Colonic mucosa (tissue), 4 donors: ENCODE data around the gene ATOSA. TPM values are rescaled to one million over a fixed set of nuclear protein-coding genes. Genes with fewer than 3 reads are reported as not detected.

ENCODE experiments used
- DNase-seq: peaks from one replicate; pipeline ENCODE4 v3.0.0-alpha.2; 2020
- H3K27ac ChIP-seq: fragments of 200-600 bp; one replicate; pipeline ENCODE4 v1.8.0; 2021
- H3K27me3 ChIP-seq: fragments of 200-600 bp; one replicate; pipeline ENCODE4 v1.8.0; 2021
- H3K36me3 ChIP-seq: fragments of 200-600 bp; one replicate; pipeline ENCODE4 v1.8.0; 2021
- H3K4me1 ChIP-seq: fragments of 200-600 bp; one replicate; pipeline ENCODE4 v1.8.0; 2021; ENCODE audit warnings: mild to moderate bottlenecking
- H3K4me3 ChIP-seq: fragments of 200-600 bp; one replicate; pipeline ENCODE4 v1.8.0; 2021
- H3K9ac ChIP-seq, 2 donors: one replicate each; pipeline ENCODE4 v1.7.0; 2013; ENCODE audit warnings: control low read depth in 2 of 2, low read depth in 2 of 2, low read length in 2 of 2
- H3K9me3 ChIP-seq: fragments of 200-600 bp; one replicate; pipeline ENCODE4 v1.8.0; 2021
- intact Hi-C: fragments of 100-400 bp; cut with DNase I; formaldehyde crosslinking; loops from one replicate; pipeline ENCODE4 v1.14.1; 2022
- total RNA-seq, 2 donors: library from RNA; stranded (reverse); fragmentation: NEBNext Ultra II Directional in 1 of 2; extraction: Animal tissue kit (Norgen Biotek cat#: 25700) in 1 of 2; gene quantifications; one replicate each; pipeline ENCODE4 v1.2.1, GENCODE V29; 2021
- TF ChIP-seq, protein P1 (sequence below): fragments of 200-600 bp; IDR thresholded peaks from one replicate; pipeline ENCODE4 v1.8.0; 2022; ENCODE audit warnings: antibody characterized with exemption, mild to moderate bottlenecking
- donor health status: healthy.
- donor health status: DM: no; HTN: no; CAD: no.
- donor health status: DM: no; HTN: no; CAD: no.

Gene ATOSA
- total RNA-seq, 2 donors from 2014 or later = 29.6 to 34.5 TPM

DNA sequence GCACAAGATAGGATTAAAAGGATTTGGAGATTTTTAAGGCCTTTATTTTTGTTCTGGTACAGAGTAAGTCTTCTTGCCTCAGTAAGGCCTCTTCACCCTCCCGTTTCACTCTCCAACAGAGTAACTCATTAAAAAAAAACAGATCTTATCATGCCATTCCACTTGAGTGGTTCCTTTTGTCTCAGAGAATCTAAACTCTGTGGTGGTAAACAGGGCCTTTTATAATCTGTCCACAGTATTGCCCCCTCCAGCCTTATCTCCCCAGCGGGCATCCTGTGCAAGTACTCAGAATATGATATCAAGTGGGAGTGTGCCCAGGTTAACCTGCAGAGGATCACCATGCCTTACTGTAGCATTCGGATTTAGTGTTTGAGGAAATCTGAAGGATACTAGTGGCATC is 20.3 kb upstream of the ATOSA start:
- no peaks in the 10 kb centered on the region for H3K9me3 ChIP-seq
- TF ChIP-seq, protein P1, sequence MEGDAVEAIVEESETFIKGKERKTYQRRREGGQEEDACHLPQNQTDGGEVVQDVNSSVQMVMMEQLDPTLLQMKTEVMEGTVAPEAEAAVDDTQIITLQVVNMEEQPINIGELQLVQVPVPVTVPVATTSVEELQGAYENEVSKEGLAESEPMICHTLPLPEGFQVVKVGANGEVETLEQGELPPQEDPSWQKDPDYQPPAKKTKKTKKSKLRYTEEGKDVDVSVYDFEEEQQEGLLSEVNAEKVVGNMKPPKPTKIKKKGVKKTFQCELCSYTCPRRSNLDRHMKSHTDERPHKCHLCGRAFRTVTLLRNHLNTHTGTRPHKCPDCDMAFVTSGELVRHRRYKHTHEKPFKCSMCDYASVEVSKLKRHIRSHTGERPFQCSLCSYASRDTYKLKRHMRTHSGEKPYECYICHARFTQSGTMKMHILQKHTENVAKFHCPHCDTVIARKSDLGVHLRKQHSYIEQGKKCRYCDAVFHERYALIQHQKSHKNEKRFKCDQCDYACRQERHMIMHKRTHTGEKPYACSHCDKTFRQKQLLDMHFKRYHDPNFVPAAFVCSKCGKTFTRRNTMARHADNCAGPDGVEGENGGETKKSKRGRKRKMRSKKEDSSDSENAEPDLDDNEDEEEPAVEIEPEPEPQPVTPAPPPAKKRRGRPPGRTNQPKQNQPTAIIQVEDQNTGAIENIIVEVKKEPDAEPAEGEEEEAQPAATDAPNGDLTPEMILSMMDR = no peak
- no peak overlapping the region for H3K27ac ChIP-seq
- DNase-seq = no peak
- H3K4me3 ChIP-seq = no peak overlapping the region
- H3K36me3 ChIP-seq = no peaks in the 10 kb centered on the region
- H3K4me1 ChIP-seq = no peaks in the 10 kb centered on the region
- H3K9ac ChIP-seq = no peak overlapping the region
- intact Hi-C loops = no loop called here
- H3K27me3 ChIP-seq = no peaks in the 10 kb centered on the region

DNA sequence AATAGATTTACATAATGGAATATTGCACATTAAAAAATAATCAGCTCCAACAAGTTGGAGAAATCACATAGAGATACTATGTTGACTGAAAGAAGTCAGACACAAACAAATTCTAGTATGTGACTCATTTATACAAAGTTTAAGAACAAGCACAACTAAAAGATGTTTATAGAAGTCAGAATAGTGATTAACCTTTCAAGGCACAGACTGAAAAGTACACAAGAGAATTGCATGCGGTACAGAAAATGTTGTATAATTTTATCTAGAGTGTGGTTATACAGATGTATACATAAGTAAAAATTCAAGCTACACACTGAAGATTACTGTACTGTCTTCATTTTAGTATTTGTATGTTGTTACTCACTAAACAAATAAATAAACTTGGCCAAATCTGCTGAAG is 19.3 kb upstream of the ATOSA start:
- H3K4me1 ChIP-seq = no peaks in the 10 kb centered on the region
- H3K36me3 ChIP-seq = no peaks in the 10 kb centered on the region
- TF ChIP-seq, protein P1 = no peak
- no peak overlapping the region for H3K4me3 ChIP-seq
- H3K9me3 ChIP-seq = no peaks in the 10 kb centered on the region
- no peaks in the 10 kb centered on the region for H3K27me3 ChIP-seq
- no peak overlapping the region for H3K9ac ChIP-seq
- intact Hi-C loops = no loop called here
- no peak overlapping the region for H3K27ac ChIP-seq
- no peak for DNase-seq

DNA sequence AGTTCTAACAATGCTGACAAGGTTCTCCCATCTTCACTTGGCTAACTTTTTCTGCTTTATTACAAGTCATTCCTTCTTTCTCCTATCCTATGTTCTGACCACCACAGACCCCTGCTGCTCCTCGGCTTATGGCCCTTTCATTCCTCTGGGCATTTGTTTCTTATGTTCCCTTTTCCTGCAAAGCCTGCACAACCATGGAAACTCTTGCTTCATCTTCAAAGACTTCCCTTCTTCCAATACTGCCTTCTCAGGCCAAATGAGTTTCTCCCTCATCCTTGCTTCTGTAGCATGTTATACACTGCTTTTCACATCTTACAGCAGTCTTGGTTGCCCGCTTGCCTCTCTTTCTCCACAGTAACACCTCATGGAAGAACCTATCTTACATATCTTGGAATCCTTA is 17.9 kb upstream of the ATOSA start:
- intact Hi-C loops = no loop called here
- Histone ChIP-seq H3K9ac (no peak overlapping the region), H3K4me3 (no peak overlapping the region), H3K27ac (no peak overlapping the region), H3K36me3 (no peaks in the 10 kb centered on the region), H3K4me1 (no peaks in the 10 kb centered on the region), H3K27me3 (no peaks in the 10 kb centered on the region), H3K9me3 (no peaks in the 10 kb centered on the region)
- DNase-seq = no peak
- TF ChIP-seq, protein P1 = no peak

DNA sequence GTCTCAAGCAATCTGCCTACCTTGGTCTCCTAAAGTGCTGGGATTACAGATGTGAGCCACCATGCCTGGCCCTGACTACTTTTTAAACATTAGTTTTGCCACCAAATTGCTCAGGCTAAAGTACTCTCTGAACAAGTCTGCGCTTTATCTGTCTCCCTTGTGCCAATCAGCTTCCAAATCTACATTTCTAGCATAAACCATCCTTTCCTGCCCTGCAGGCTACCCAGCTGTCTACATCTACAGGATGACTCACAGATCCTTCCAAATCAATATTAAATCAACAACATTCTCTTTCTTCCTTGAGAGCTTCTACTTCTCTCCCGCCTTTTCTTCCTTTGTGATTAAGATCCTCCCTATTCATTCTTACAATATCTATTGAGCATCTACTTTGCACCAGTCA is 16.0 kb upstream of the ATOSA start:
- TF ChIP-seq, protein P1 = no peak
- intact Hi-C loops = no loop called here
- Histone ChIP-seq H3K36me3 (no peaks in the 10 kb centered on the region), H3K27ac (no peak overlapping the region), H3K27me3 (no peaks in the 10 kb centered on the region), H3K9me3 (no peaks in the 10 kb centered on the region), H3K4me1 (no peaks in the 10 kb centered on the region), H3K4me3 (no peak overlapping the region), H3K9ac (no peak overlapping the region)
- DNase-seq = no peak

DNA sequence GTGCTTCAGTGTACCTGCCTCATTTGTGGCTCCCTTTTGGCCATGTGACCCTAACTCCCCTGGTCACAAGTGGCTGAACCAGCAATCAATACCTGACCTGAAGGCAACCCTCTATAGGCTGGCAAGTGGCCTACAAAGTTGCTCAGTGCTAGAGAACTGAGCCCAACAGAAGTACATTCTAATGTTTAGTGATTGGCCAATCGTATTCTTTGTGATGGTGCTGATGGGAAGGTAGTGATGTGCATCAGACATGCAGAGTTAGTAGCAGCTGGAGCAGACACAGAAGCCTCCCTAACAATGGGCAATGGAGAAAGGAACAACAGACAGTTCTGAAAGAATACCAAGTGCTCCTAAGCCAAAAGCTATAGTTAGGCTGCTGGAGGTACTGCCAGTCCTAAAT is 10.4 kb upstream of the ATOSA start:
- Histone ChIP-seq H3K9ac (no peak overlapping the region), H3K4me1 (no peaks in the 10 kb centered on the region), H3K9me3 (no peaks in the 10 kb centered on the region), H3K27ac (no peak overlapping the region), H3K4me3 (no peak overlapping the region), H3K27me3 (no peaks in the 10 kb centered on the region), H3K36me3 (no peaks in the 10 kb centered on the region)
- intact Hi-C loops = no loop called here
- DNase-seq = no peak
- TF ChIP-seq, protein P1 = no peak

DNA sequence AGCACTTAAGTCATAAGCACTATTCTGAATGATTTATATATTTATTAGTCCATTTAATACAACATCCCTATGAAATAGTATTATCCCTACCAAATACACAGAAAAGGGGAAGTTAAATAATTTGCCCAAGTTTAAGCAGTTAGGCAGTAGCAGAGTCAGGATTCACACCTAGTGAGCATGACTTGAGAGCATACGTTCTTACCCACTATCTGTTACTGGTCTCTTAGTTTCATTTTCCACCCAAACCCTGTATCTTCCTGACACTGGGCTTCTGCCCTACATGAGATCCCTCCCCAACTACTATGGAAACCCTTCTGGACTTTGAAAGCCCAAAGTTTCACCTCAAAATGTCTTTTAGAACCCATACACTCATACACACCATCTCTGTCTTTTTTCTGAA is 4.4 kb upstream of the ATOSA start:
- Histone ChIP-seq H3K27ac (peak overlapping the region; percentile 8), H3K4me3 (no peak overlapping the region), H3K4me1 (no peaks in the 10 kb centered on the region), H3K9me3 (no peaks in the 10 kb centered on the region), H3K27me3 (no peaks in the 10 kb centered on the region), H3K9ac (no peak overlapping the region), H3K36me3 (no peaks in the 10 kb centered on the region)
- DNase-seq = no peak
- TF ChIP-seq, protein P1 = no peak
- intact Hi-C loops = no loop called here
